ENCODE data around the gene HNRNPU.

The HNRNPU gene

DNA sequence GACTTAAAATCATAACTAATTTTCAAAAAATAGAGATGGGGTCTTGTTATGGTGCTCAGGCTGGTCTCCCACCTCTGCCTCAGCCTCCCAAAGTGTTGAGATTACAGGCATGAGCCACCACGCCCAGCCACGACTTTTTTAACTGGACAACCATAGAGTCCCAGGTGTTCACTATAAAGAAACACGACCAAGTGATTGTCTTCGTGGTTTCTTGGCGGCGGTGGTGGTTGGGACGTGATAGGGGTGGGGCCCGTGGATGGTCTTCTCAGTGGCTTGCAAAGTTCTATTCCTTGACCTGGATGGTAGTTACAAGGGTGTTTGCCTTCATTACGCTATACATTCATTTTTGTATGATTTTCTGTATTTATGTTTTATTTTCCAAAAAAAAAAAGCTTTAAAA lies 63.5 kb downstream of the HNRNPU start:
- DNase-seq, result no peak

All from COR-L47 (cell line).